Right atrium auricular region (tissue), 2 donors: Measurements from ENCODE around the gene UMODL1. TPM values are rescaled to one million over a fixed set of nuclear protein-coding genes. Genes with fewer than 3 reads are reported as not detected.

Source experiments
- DNase-seq: peaks from one replicate; pipeline ENCODE4 v3.0.0-alpha.2; 2019; ENCODE audit warnings: low spot score
- H3K27ac ChIP-seq, 2 donors: fragments of 200-600 bp; sonication (generic); 1 replicate in 1 of 2; 2 replicates in 1 of 2; pipeline ENCODE4 v1.5.1; 2016 to 2019
- H3K27me3 ChIP-seq, 2 donors: fragments of 200-600 bp; sonication (generic); one replicate each; pipeline versions ENCODE4 v1.5.1 to v1.6.0; 2017 to 2019
- H3K36me3 ChIP-seq: fragments of 200-600 bp; sonication (generic); one replicate; pipeline ENCODE4 v1.5.1; 2016
- H3K4me1 ChIP-seq, 2 donors: fragments of 200-600 bp; sonication (generic); one replicate each; pipeline versions ENCODE4 v1.5.1 to v1.6.0; 2017 to 2019
- H3K4me3 ChIP-seq, 2 donors: fragments of 200-600 bp; sonication (generic); 1 replicate in 1 of 2; 2 replicates in 1 of 2; pipeline ENCODE4 v1.5.1; 2017 to 2019; ENCODE audit warnings: mild to moderate bottlenecking in 1 of 2, moderate library complexity in 1 of 2
- H3K9me3 ChIP-seq, 2 donors: fragments of 200-600 bp; sonication (generic); one replicate each; pipeline ENCODE4 v1.5.1; 2019
- total RNA-seq, 2 donors: library from RNA; depleted of rRNA; stranded (reverse); fragments of >200 nt; gene quantifications; one replicate each; pipeline ENCODE4 v1.1.0, GENCODE V29; 2016
- TF ChIP-seq, protein P1 (sequence below), 2 donors: fragments of 200-600 bp; sonication (generic); IDR thresholded peaks; one replicate each; pipeline ENCODE4 v1.5.1; 2019; ENCODE audit warnings: antibody characterized with exemption in 2 of 2

Gene UMODL1
- total RNA-seq, 2 donors from 2014 or later, result not detected

DNA sequence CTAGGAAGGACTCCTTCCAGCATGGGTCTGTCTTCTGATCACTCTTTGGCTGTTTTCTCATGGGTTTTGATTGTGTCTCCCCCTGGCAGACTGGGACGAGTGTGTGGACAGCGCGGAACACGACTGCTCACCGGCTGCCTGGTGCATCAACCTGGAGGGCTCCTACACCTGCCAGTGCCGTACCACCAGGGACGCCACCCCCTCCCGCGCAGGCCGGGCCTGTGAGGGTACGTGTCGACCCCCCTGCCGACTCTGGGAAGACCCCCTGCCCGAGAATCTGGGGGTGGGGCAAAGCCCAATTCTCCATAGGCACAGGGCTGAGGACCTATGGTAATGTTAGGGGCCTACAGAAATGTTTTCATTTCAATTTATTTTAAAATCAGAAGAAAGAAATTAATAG lies 38.4 kb downstream of the UMODL1 start:
- Histone ChIP-seq H3K4me1 (peaks cover 0 to 11% of the 10 kb centered on the region in 2 donors), H3K9me3 (no peaks in the 10 kb centered on the region), H3K27me3 (no peaks in the 10 kb centered on the region), H3K4me3 (no peak overlapping the region), H3K36me3 (no peaks in the 10 kb centered on the region), H3K27ac (no peak overlapping the region)
- DNase-seq, result no peak
- TF ChIP-seq, protein P1, sequence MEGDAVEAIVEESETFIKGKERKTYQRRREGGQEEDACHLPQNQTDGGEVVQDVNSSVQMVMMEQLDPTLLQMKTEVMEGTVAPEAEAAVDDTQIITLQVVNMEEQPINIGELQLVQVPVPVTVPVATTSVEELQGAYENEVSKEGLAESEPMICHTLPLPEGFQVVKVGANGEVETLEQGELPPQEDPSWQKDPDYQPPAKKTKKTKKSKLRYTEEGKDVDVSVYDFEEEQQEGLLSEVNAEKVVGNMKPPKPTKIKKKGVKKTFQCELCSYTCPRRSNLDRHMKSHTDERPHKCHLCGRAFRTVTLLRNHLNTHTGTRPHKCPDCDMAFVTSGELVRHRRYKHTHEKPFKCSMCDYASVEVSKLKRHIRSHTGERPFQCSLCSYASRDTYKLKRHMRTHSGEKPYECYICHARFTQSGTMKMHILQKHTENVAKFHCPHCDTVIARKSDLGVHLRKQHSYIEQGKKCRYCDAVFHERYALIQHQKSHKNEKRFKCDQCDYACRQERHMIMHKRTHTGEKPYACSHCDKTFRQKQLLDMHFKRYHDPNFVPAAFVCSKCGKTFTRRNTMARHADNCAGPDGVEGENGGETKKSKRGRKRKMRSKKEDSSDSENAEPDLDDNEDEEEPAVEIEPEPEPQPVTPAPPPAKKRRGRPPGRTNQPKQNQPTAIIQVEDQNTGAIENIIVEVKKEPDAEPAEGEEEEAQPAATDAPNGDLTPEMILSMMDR (IDR thresholded peaks at IDR 0.05), result no peak

DNA sequence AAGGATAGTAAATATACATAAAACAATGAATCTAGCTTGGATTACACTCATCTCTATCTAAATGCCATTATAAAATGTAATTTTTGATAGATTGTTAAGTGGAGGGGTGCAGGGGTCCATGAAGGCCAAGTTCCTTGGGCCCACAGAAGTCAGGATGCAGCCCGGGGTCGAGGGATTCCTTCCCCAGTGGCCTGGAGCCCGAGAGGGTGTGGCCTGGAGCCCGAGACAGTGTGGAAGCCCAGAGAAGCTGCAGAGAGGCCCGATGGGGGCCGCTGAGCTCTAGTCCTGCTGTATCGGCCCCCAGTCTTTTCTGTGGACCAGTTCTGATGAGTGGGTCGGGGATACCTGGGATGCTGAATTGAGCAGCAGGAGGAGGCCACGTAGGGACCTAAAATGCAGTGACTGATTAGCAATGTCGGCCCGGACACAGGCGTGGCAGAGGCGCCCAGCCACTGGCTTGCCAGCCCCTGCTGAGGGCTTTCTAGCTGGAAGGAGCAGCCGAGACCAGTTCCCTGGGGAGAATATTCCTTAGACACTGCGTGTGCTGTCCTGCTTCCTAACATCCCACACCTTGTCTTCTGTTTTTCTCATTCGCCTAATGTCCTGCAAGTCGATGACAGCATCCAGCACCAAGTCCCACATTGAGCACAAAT lies 38.9 kb downstream of the UMODL1 start:
- Histone ChIP-seq H3K27ac (no peak overlapping the region), H3K9me3 (no peaks in the 10 kb centered on the region), H3K4me3 (no peak overlapping the region), H3K27me3 (no peaks in the 10 kb centered on the region), H3K4me1 (peaks cover 0 to 11% of the 10 kb centered on the region in 2 donors), H3K36me3 (no peaks in the 10 kb centered on the region)
- no peak for DNase-seq
- TF ChIP-seq, protein P1 (IDR thresholded peaks at IDR 0.05), result no peak

DNA sequence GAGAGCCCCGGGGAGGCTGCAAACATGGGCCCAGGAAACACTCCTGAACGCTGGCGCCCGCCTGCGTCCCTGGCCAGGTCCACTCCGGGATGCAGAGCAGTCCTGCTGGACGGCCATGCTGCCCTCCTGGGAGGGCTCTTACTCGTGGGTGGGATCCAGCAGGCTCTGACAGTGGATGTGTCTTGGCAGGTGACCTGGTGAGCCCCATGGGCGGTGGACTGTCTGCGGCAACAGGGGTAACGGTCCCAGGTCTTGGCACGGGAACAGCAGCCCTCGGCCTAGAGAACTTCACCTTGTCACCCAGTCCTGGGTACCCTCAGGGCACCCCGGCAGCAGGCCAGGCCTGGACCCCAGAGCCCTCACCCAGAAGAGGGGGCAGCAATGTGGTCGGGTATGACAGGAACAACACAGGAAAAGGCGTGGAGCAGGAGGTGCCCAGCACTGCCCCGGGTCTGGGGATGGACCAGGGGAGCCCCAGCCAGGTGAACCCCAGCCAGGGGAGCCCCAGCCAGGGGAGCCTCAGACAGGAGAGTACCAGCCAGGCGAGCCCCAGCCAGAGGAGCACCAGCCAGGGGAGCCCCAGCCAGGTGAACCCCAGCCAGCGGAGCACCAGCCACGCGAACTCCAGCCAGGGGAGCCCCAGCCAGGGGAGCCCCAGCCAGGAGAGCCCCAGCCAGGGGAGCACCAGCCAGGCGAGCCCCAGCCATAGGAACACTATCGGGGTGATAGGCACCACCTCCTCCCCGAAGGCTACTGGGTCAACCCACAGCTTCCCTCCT lies 39.8 kb downstream of the UMODL1 start:
- peaks cover 0 to 11% of the 10 kb centered on the region in 2 donors for H3K4me1 ChIP-seq
- H3K27me3 ChIP-seq, result no peaks in the 10 kb centered on the region
- no peak overlapping the region for H3K27ac ChIP-seq
- DNase-seq, result no peak
- H3K36me3 ChIP-seq, result no peaks in the 10 kb centered on the region
- H3K4me3 ChIP-seq, result no peak overlapping the region
- TF ChIP-seq, protein P1 (IDR thresholded peaks at IDR 0.05), result no peak
- H3K9me3 ChIP-seq, result no peaks in the 10 kb centered on the region

DNA sequence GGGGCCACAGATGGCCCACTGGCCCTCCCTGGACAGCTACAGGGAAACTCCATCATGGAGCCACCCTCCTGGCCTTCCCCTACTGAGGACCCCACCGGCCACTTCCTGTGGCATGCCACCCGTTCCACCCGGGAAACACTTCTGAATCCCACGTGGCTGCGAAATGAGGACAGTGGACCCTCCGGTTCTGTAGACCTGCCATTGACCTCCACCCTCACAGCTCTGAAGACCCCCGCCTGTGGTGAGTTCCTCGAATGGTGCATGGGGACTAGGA lies 40.3 kb downstream of the UMODL1 start:
- Histone ChIP-seq H3K27ac (no peak overlapping the region), H3K9me3 (no peaks in the 10 kb centered on the region), H3K4me1 (peaks cover 0 to 11% of the 10 kb centered on the region in 2 donors), H3K27me3 (no peaks in the 10 kb centered on the region), H3K4me3 (no peak overlapping the region), H3K36me3 (no peaks in the 10 kb centered on the region)
- DNase-seq, result no peak
- TF ChIP-seq, protein P1 (IDR thresholded peaks at IDR 0.05), result no peak

DNA sequence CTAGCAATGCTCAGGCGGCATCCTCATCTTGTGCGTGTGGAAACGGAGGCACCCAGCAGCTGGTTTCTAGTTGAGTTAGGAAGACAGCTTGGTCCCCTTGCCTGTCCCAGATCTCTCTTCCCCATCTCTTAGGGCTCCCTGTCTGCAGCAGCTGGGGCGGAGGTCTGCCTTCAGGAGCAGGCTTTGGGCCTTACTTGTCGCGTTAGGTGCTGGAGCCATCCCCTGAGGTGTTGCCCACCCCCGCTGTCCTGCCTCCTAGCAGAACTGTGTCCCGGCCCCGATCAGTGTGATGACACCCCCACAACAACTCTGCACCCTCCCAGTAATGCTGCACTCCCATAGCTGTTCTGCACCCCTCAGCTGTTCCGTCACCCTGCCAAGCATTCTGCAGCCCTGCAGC lies 40.7 kb downstream of the UMODL1 start:
- Histone ChIP-seq H3K4me3 (no peak overlapping the region), H3K27me3 (no peaks in the 10 kb centered on the region), H3K36me3 (no peaks in the 10 kb centered on the region), H3K27ac (no peak overlapping the region), H3K9me3 (no peaks in the 10 kb centered on the region), H3K4me1 (peaks cover 0 to 11% of the 10 kb centered on the region in 2 donors)
- DNase-seq, result no peak
- TF ChIP-seq, protein P1 (IDR thresholded peaks at IDR 0.05), result no peak
